HEK293 (cell line): ENCODE measurements around the gene CCT3.

Experiments
- CTCF ChIP-seq: fragments of 450-650 bp; formaldehyde crosslinking; IDR thresholded peaks from 2 replicates; pipeline ENCODE4 v1.5.1; 2016; ENCODE audit warnings: missing biosample characterization, missing genetic modification characterization
- PATZ1 ChIP-seq: fragments of 450-650 bp; formaldehyde crosslinking; IDR thresholded peaks from 2 replicates; pipeline ENCODE4 v1.5.1; 2016; ENCODE audit warnings: missing biosample characterization, missing genetic modification characterization
- ZNF175 ChIP-seq: fragments of 450-650 bp; formaldehyde crosslinking; IDR thresholded peaks from 2 replicates; pipeline ENCODE4 v1.5.1; 2016; ENCODE audit warnings: missing biosample characterization, missing genetic modification characterization
- ZNF292 ChIP-seq: fragments of 450-650 bp; formaldehyde crosslinking; IDR thresholded peaks from 2 replicates; pipeline ENCODE4 v1.5.1; 2016; ENCODE audit warnings: low read depth, missing biosample characterization, missing genetic modification characterization, borderline replicate concordance
- ZNF350 ChIP-seq: fragments of 450-650 bp; formaldehyde crosslinking; IDR thresholded peaks from 2 replicates; pipeline ENCODE4 v1.5.0; 2017; ENCODE audit warnings: missing biosample characterization, mild to moderate bottlenecking, missing genetic modification characterization
- ZNF704 ChIP-seq: fragments of 450-650 bp; formaldehyde crosslinking; IDR thresholded peaks from 2 replicates; pipeline ENCODE4 v1.5.1; 2016; ENCODE audit warnings: missing biosample characterization, missing genetic modification characterization

- no peak for TF ChIP-seq ZNF292 (tag by site-specific recombination)
- TF ChIP-seq ZNF175 (tag by site-specific recombination), result no peak
- no peak for TF ChIP-seq ZNF704 (tag by site-specific recombination)
- no peak for TF ChIP-seq CTCF (tag by site-specific recombination)
- TF ChIP-seq PATZ1, result no peak
- no peak for TF ChIP-seq ZNF350 (tag by site-specific recombination)
Observed at GRCh38 chr1:156358641-156359040, 20.5 kb upstream of the CCT3 start.
